Left lung (tissue), 10 donors: ENCODE results near the gene MAST4. TPM values are rescaled to one million over a fixed set of nuclear protein-coding genes. Genes with fewer than 3 reads are reported as not detected.

Experiments
- ATAC-seq: fragments of 200-7000 bp; cut with Tn5 transposase; one replicate; pipeline ENCODE4 v1.9.1; 2020; ENCODE audit warnings: moderate library complexity
- DNase-seq, 4 donors: peaks; one replicate each; pipeline ENCODE4 v3.0.0-alpha.2; 2013 to 2020
- H3K27ac ChIP-seq, 2 donors: fragments of 200-600 bp; sonication (generic) in 1 of 2; one replicate each; pipeline versions ENCODE4 v1.5.0 to v1.8.0; 2020 to 2021
- H3K27me3 ChIP-seq, 2 donors: fragments of 200-600 bp; sonication (generic) in 1 of 2; one replicate each; pipeline versions ENCODE4 v1.5.0 to v1.8.0; 2020 to 2021
- H3K36me3 ChIP-seq, 2 donors: fragments of 200-600 bp; sonication (generic) in 1 of 2; one replicate each; pipeline versions ENCODE4 v1.5.0 to v1.8.0; 2020 to 2021
- H3K4me1 ChIP-seq, 2 donors: fragments of 200-600 bp; one replicate each; pipeline ENCODE4 v1.8.0; 2021
- H3K4me3 ChIP-seq, 2 donors: fragments of 200-600 bp; sonication (generic) in 1 of 2; one replicate each; pipeline versions ENCODE4 v1.5.0 to v1.8.0; 2020 to 2021; ENCODE audit warnings: mild to moderate bottlenecking in 1 of 2
- H3K9me3 ChIP-seq, 2 donors: fragments of 200-600 bp; sonication (generic) in 1 of 2; one replicate each; pipeline versions ENCODE4 v1.5.0 to v1.8.0; 2020 to 2021
- intact Hi-C, 2 donors: fragments of 100-400 bp; cut with DNase I; formaldehyde crosslinking; loops; one replicate each; pipeline versions ENCODE4 v1.11.2 to v1.14.2; 2022
- polyA plus RNA-seq, 6 donors: library from polyadenylated mRNA; unstranded; fragments of 120-200 nt; gene quantifications; one replicate each; pipeline ENCODE4 v1.2.1, GENCODE V29; 2013; ENCODE audit not compliant: insufficient read length in 6 of 6
- total RNA-seq, 2 donors: library from RNA; stranded (reverse); fragmentation: NEBNext Ultra II Directional; extraction: Animal tissue kit (Norgen Biotek cat#: 25700); gene quantifications; one replicate each; pipeline ENCODE4 v1.2.1, GENCODE V29; 2021
- TF ChIP-seq, protein P1 (sequence below), 2 donors: fragments of 200-600 bp; sonication (generic) in 1 of 2; IDR thresholded peaks; one replicate each; pipeline versions ENCODE4 v1.5.0 to v1.8.0; 2021; ENCODE audit warnings: antibody characterized with exemption in 2 of 2
- donor health status: DM: no; HTN: yes; CAD: no.
- donor health status: DM: no; HTN: no; CAD: no.

Gene MAST4
- total and polyA plus RNA-seq, 8 donors, result 47.7 to 57.6 (median 53.0) TPM

DNA sequence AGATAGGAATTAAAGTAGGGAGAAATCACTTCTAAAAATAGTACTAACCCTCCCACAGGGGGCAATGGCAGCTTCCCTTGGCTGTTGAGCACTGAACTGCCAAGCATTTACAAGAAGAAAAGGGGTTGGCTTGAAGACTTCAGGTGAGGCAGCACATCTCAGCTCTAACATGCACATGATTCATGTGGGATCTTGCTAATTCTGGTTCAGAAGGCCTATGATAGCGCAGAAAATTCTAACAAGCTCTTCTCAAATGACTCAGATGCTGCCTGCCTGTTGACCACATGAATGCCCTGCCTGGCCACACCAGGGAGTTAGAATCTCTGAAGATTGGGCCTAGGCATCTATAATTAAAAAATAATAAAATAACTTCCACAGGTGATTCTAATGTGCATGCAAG, 577.8 kb downstream of the MAST4 start:
- Histone ChIP-seq H3K27ac (no peak overlapping the region), H3K9me3 (peaks cover 0 to 18% of the 10 kb centered on the region in 2 donors), H3K36me3 (no peaks in the 10 kb centered on the region), H3K4me3 (no peak overlapping the region), H3K4me1 (peaks cover 0 to 18% of the 10 kb centered on the region in 2 donors), H3K27me3 (no peaks in the 10 kb centered on the region)
- TF ChIP-seq, protein P1, sequence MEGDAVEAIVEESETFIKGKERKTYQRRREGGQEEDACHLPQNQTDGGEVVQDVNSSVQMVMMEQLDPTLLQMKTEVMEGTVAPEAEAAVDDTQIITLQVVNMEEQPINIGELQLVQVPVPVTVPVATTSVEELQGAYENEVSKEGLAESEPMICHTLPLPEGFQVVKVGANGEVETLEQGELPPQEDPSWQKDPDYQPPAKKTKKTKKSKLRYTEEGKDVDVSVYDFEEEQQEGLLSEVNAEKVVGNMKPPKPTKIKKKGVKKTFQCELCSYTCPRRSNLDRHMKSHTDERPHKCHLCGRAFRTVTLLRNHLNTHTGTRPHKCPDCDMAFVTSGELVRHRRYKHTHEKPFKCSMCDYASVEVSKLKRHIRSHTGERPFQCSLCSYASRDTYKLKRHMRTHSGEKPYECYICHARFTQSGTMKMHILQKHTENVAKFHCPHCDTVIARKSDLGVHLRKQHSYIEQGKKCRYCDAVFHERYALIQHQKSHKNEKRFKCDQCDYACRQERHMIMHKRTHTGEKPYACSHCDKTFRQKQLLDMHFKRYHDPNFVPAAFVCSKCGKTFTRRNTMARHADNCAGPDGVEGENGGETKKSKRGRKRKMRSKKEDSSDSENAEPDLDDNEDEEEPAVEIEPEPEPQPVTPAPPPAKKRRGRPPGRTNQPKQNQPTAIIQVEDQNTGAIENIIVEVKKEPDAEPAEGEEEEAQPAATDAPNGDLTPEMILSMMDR (IDR thresholded peaks at IDR 0.05), result no peak
- DNase-seq (no peak), ATAC-seq (no peak)
- intact Hi-C loops, result no loop called here

DNA sequence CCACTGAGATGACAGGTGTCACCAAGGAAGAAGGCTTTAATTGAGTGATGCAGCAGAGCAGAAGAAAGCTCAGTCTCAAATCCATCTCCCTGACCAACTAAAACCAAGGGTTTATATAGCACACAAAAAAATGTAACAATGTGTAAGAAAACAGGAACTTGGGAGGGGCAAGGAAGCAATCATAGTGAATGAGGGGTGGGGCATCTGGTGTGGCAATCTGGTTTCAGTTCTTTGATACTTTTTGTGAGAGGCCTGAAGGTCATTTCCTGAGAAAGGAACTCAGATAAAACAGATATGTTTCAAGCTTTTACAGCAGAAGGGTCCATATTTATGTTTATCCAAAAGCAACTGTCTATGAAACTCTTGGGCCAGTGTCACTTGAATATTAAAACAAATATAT, 580.7 kb downstream of the MAST4 start:
- intact Hi-C loops, result no loop called here
- Histone ChIP-seq H3K27ac (peak overlapping the region in 1 of 2 donors; percentile 73), H3K4me3 (no peak overlapping the region), H3K27me3 (no peaks in the 10 kb centered on the region), H3K4me1 (peaks cover 0 to 16% of the 10 kb centered on the region in 2 donors), H3K36me3 (no peaks in the 10 kb centered on the region), H3K9me3 (peaks cover 0 to 18% of the 10 kb centered on the region in 2 donors)
- DNase-seq, result no peak
- ATAC-seq, result no peak
- TF ChIP-seq, protein P1 (IDR thresholded peaks at IDR 0.05), result no peak

DNA sequence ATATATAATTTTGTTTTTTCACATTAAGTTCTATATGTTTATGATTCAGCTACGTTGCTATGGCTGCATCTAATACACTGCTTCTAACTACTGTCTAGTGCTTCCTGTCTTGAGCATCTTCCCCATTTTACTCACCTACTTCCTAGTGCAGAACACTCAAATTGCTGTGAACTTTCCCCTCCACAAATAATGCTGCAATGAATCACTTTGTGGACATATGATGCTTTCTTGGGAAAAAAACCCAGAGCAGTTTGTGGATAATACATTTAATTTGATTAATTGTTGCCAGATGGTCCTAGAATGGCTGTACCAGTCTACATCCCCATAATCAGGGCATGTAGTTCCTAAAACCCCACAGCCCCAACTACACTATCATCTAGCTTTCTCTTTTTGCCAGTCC, 581.9 kb downstream of the MAST4 start:
- no peaks in the 10 kb centered on the region for H3K36me3 ChIP-seq
- no peak overlapping the region for H3K4me3 ChIP-seq
- H3K27ac ChIP-seq, result peak overlapping the region in 1 of 2 donors; percentile 73
- DNase-seq, result no peak
- TF ChIP-seq, protein P1 (IDR thresholded peaks at IDR 0.05), result no peak
- H3K27me3 ChIP-seq, result no peaks in the 10 kb centered on the region
- intact Hi-C loops, result no loop called here
- peak; percentile 40 for ATAC-seq
- H3K9me3 ChIP-seq, result peaks cover 0 to 18% of the 10 kb centered on the region in 2 donors
- H3K4me1 ChIP-seq, result peaks cover 0 to 28% of the 10 kb centered on the region in 2 donors

DNA sequence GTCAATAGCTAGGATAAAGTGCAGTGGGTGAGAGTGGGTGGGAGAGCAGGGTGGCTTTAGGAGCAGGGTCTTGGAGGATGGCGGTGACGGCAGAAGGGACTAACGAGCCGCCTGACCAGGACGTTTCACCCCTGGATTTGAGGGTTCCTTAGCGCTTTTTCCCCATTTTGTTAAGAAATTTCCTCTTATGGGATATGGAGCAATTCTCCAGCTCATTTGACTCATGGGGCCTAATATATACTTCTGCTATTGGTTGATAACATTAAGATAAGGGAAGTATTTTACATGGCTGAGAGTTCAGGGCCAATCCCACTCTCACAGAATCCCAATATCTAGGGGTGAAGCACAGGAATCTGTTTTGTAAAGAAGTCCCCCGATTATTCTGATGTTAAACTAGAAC, 582.8 kb downstream of the MAST4 start:
- Histone ChIP-seq H3K27ac (peak overlapping the region in 1 of 2 donors; percentile 73), H3K4me1 (peaks cover 0 to 29% of the 10 kb centered on the region in 2 donors), H3K9me3 (peaks cover 0 to 18% of the 10 kb centered on the region in 2 donors), H3K4me3 (no peak overlapping the region), H3K27me3 (no peaks in the 10 kb centered on the region), H3K36me3 (peaks cover 0 to 4% of the 10 kb centered on the region in 2 donors)
- intact Hi-C loops, result no loop called here
- no peak for ATAC-seq
- TF ChIP-seq, protein P1 (IDR thresholded peaks at IDR 0.05), result no peak
- no peak for DNase-seq

DNA sequence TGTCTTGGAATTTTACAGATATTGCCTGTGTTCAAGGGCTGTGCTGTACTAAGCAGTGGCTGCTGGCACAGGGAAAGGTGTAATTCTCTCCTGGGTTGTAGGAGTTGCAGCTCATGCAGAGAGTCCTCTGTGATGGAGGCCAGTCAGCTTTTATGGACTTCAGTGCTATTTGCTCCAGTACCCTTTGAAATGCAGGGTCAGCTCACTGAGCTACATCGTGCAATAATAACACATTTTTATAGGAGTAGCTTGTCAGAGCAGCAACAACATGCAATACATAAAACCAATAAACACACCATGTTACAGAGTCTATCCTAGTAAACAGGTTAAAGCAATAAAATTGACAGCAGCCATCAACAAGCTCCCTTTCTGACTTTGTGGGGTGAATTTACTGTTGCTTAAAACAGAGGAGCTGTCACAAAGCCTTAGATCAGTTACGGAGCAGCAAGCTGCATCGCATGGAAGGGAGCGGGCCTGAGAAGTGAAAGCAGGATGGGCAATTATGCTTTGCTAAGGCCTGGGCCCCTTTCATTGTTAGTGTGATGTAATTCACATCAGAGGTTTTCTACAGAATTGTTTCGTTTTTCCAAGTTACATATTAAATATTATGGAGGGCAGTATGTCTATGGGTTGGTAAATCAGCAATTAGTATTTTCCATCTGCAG, 583.6 kb downstream of the MAST4 start:
- ATAC-seq (no peak), DNase-seq (no peak)
- intact Hi-C loops, result no loop called here
- no peaks in the 10 kb centered on the region for H3K27me3 ChIP-seq
- H3K9me3 ChIP-seq, result peaks cover 0 to 18% of the 10 kb centered on the region in 2 donors
- H3K4me1 ChIP-seq, result peaks cover 0 to 29% of the 10 kb centered on the region in 2 donors
- no peak overlapping the region for H3K27ac ChIP-seq
- H3K36me3 ChIP-seq, result peaks cover 0 to 4% of the 10 kb centered on the region in 2 donors
- TF ChIP-seq, protein P1 (IDR thresholded peaks at IDR 0.05), result no peak
- no peak overlapping the region for H3K4me3 ChIP-seq
